Activated CD8-positive, alpha-beta memory T cell treated with anti-CD3 and anti-CD28 coated beads, Interleukin-2, amount 50 U/mL, for 1 hour (primary cell): Measurements from ENCODE around the gene IPO8.
"Not testable (repeated sequence)": the region's sequence is repeated elsewhere in the genome, so short reads cannot be mapped to it uniquely, and the experiment has no call there.

Experiments
- DNase-seq: peaks from one replicate; pipeline ENCODE4 v3.0.0-alpha.2; 2020; ENCODE audit errors: extremely low read depth

Gene IPO8

GRCh38 chr12:30604302-30604701, 91.4 kb downstream of the IPO8 start:
- not testable (repeated sequence) for DNase-seq

DNA sequence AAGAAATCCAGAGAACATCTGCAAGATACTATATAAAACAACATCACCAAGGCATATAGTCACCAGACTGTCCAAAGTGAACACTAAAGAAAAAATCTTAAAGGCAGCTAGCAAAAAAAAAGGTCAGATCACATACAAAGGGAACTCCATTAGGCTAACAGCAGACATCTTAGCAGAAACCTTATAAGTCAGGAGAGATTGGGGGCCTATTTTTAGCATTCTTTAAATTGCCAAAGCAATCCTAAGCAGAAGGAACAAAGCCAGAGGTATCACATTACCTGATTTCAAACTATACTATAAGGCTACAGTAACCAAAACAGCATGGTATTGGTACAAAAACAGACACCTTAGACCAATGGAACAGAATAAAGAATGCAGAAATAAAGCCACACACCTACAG, 92.5 kb downstream of the IPO8 start:
- DNase-seq, result no peak

DNA sequence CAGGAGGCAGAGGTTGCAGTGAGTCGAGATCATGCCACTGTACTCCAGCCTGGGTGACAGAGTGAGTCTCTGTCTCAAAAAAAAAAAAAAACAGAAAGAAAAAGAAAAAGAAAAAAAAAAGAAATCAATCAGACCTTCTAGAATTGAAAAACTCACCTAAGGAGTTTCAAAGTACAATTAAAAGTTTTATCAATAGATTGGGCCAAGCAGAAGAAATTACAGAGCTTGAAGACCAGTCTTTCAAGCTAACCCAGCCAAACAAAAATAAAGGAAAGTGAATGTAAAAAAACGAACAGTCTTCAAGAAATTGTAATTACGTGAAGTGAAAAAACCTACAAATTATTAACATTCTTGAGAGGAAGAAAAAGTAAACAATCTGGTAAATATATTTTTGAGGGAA, 93.0 kb downstream of the IPO8 start:
- no peak for DNase-seq

GRCh38 chr12:30599608-30600007, 96.1 kb downstream of the IPO8 start:
- no peak for DNase-seq

DNA sequence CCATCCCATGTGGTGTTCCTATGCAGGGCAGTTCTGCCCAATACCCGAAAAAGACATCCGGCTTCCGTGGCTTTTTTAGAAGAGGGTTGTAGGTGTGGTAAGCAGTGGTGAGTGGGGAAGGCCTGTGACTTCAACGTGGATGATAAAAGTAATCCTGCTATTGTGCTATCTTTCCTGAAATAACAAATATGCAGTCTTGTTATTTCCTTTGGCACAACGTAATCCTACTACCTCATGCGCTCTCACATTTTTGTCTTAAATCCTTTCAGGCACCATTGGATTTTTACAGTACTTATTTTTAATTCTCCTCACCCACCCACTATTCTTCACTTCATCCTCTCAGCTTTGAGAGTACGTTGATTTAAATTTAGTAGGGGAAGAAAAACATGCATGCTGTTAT, 96.8 kb downstream of the IPO8 start:
- DNase-seq, result no peak

DNA sequence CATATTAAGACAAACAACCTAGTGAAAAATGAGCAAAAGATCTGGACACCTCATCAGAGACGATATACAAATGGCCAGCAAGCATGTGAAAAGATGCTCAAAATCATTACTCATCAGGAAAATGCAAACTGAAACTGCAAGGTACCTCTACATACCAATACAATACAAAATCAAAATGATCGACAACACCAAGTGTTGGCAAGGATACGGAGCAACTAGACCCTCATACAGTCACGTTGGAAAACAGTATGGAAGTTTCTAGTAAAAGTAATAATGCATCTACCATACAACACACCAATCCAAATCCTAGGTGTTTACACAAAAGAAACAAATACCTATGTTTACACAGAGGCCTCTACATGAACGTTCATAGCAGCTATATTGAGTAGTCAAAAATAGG, 99.9 kb downstream of the IPO8 start:
- no peak for DNase-seq

GRCh38 chr12:30594509-30594908, 101.2 kb downstream of the IPO8 start:
- no peak for DNase-seq

- DNase-seq, result not testable (repeated sequence)
These were observed 107.1 kb downstream of the IPO8 start for GRCh38 chr12:30588572-30588971.

GRCh38 chr12:30587782-30588181, 107.9 kb downstream of the IPO8 start:
- DNase-seq, result no peak

DNA sequence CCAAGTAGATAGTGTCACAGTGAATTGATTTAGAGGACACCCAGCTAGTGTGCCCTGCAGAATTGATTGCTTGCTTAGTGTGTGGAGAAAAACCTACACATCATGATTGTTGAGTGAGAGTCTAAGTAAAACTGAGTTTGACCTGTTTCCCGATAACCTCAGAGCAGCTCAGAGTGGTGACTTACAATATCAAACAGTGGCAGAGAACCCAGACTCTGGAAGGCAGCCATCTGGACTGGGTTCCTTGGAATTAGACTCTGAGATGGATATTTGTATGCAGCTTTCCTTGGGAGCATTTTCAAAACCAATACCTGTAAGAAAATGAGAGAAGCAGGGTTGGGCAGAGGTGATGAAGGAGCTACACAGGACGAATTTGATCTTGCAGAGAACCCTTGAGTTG, 109.8 kb downstream of the IPO8 start:
- no peak for DNase-seq

GRCh38 chr12:30582943-30583342, 112.7 kb downstream of the IPO8 start:
- DNase-seq, result no peak

DNA sequence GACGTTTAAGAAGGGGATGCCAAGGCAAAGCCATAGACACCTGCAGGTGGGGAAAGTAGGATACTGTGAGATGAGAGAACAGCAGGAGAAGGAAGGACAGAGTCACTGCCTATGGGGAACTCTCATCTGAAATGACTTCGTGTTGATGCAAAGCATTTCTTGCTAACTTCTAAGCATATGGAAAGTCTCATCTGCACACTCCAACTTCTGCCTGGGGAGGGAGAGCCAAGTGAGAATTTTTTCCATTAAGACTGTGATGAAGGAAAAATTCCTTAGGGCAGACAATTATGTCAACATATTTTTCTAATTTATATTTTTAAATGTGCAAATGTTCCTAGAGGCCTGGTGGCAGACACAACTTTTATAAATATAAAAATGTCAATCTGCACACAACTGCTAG, 115.3 kb downstream of the IPO8 start:
- no peak for DNase-seq
